Thoracic aorta (tissue), 2 donors: ENCODE results near the gene TEK. TPM values are rescaled to one million over a fixed set of nuclear protein-coding genes. Genes with fewer than 3 reads are reported as not detected.
"Not testable (repeated sequence)": the region's sequence is repeated elsewhere in the genome, so short reads cannot be mapped to it uniquely, and the experiment has no call there.

Experiments used
- ATAC-seq: fragments of 150-250 bp; one replicate; pipeline ENCODE4 v1.8.0; 2017; ENCODE audit warnings: low read depth; ENCODE audit not compliant: insufficient number of reproducible peaks, low FRiP score
- DNase-seq: peaks from one replicate; pipeline ENCODE4 v3.0.0-alpha.2; 2020; ENCODE audit warnings: low spot score
- H3K27ac ChIP-seq, 2 donors: fragments of 200-600 bp; sonication (generic); 1 replicate in 1 of 2; 2 replicates in 1 of 2; pipeline ENCODE4 v1.5.1; 2016; ENCODE audit warnings: mild to moderate bottlenecking in 2 of 2, moderate library complexity in 2 of 2
- H3K27me3 ChIP-seq: fragments of 200-600 bp; sonication (generic); replicated peaks from 2 replicates; pipeline ENCODE4 v1.6.0; 2016; ENCODE audit warnings: mild to moderate bottlenecking; ENCODE audit not compliant: insufficient read depth
- H3K36me3 ChIP-seq: fragments of 200-600 bp; sonication (generic); one replicate; pipeline ENCODE4 v1.5.1; 2016
- H3K4me1 ChIP-seq, 2 donors: fragments of 200-600 bp; sonication (generic); 1 replicate in 1 of 2; 2 replicates in 1 of 2; pipeline versions ENCODE4 v1.5.1 to v1.6.0; 2016; ENCODE audit warnings: low read depth in 2 of 2, mild to moderate bottlenecking in 1 of 2; ENCODE audit not compliant: control insufficient read depth in 1 of 2
- H3K4me3 ChIP-seq: fragments of 200-600 bp; sonication (generic); 2 replicates; pipeline ENCODE4 v1.5.1; 2016; ENCODE audit warnings: mild to moderate bottlenecking
- H3K9me3 ChIP-seq: fragments of 200-600 bp; sonication (generic); 2 replicates; pipeline ENCODE4 v1.5.1; 2016
- CTCF ChIP-seq: fragments of 200-600 bp; sonication (generic); IDR thresholded peaks from one replicate; pipeline ENCODE4 v1.5.1; 2019; ENCODE audit warnings: antibody characterized with exemption
- total RNA-seq, 2 donors: library from RNA; depleted of rRNA; stranded (reverse); fragments of >200 nt; gene quantifications; one replicate each; pipeline versions ENCODE4 v1.1.0 to v1.2.3, GENCODE V29; 2016

TEK gene
- total RNA-seq, 2 donors from 2014 or later: 8.4 to 14.9 TPM

- Histone ChIP-seq H3K4me3 (no peak overlapping the region), H3K27me3 (no peaks in the 10 kb centered on the region), H3K27ac (no peak overlapping the region), H3K9me3 (no peaks in the 10 kb centered on the region), H3K4me1 (peaks cover 0 to 5% of the 10 kb centered on the region in 2 donors), H3K36me3 (no peaks in the 10 kb centered on the region)
- DNase-seq (no peak), ATAC-seq (no peak)
- no peak for TF ChIP-seq CTCF
Measured at GRCh38 chr9:27090231-27090630, 18.8 kb upstream of the TEK start.

GRCh38 chr9:27090711-27091110 lies 18.3 kb upstream of the TEK start:
- H3K4me1 ChIP-seq: peaks cover 0 to 5% of the 10 kb centered on the region in 2 donors
- no peak for TF ChIP-seq CTCF
- H3K27me3 ChIP-seq: no peaks in the 10 kb centered on the region
- ATAC-seq (no peak), DNase-seq (no peak)
- no peak overlapping the region for H3K4me3 ChIP-seq
- no peaks in the 10 kb centered on the region for H3K36me3 ChIP-seq
- H3K9me3 ChIP-seq: no peaks in the 10 kb centered on the region
- H3K27ac ChIP-seq: no peak overlapping the region

- not testable (repeated sequence) for H3K27me3 ChIP-seq, H3K4me1 ChIP-seq, ATAC-seq, H3K27ac ChIP-seq, H3K9me3 ChIP-seq, H3K4me3 ChIP-seq, H3K36me3 ChIP-seq, DNase-seq
Measured at GRCh38 chr9:27092496-27092895, 16.5 kb upstream of the TEK start.

GRCh38 chr9:27093384-27094067 lies 15.5 kb upstream of the TEK start:
- not testable (repeated sequence) for H3K27ac ChIP-seq, H3K36me3 ChIP-seq, ATAC-seq, H3K4me3 ChIP-seq, DNase-seq, H3K4me1 ChIP-seq, H3K9me3 ChIP-seq, H3K27me3 ChIP-seq

GRCh38 chr9:27094640-27095298 lies 14.3 kb upstream of the TEK start:
- DNase-seq: no peak
- Histone ChIP-seq H3K27me3 (no peaks in the 10 kb centered on the region), H3K4me3 (no peak overlapping the region), H3K4me1 (no peaks in the 10 kb centered on the region), H3K9me3 (no peaks in the 10 kb centered on the region), H3K27ac (no peak overlapping the region), H3K36me3 (no peaks in the 10 kb centered on the region)
- ATAC-seq: peak; percentile 79
- no peak for TF ChIP-seq CTCF

- Histone ChIP-seq H3K4me1 (no peaks in the 10 kb centered on the region), H3K9me3 (no peaks in the 10 kb centered on the region), H3K27me3 (no peaks in the 10 kb centered on the region), H3K4me3 (no peak overlapping the region), H3K36me3 (no peaks in the 10 kb centered on the region), H3K27ac (no peak overlapping the region)
- no peak for DNase-seq
- ATAC-seq: no peak
- no peak for TF ChIP-seq CTCF
Measured at GRCh38 chr9:27107241-27107640, 1.8 kb upstream of the TEK start.
